ENCODE measurements around the gene GUCY2C. TPM values are rescaled to one million over a fixed set of nuclear protein-coding genes. Genes with fewer than 3 reads are reported as not detected.

GUCY2C gene
- total RNA-seq, 1 donor from 2014 or later, result not detected

DNA sequence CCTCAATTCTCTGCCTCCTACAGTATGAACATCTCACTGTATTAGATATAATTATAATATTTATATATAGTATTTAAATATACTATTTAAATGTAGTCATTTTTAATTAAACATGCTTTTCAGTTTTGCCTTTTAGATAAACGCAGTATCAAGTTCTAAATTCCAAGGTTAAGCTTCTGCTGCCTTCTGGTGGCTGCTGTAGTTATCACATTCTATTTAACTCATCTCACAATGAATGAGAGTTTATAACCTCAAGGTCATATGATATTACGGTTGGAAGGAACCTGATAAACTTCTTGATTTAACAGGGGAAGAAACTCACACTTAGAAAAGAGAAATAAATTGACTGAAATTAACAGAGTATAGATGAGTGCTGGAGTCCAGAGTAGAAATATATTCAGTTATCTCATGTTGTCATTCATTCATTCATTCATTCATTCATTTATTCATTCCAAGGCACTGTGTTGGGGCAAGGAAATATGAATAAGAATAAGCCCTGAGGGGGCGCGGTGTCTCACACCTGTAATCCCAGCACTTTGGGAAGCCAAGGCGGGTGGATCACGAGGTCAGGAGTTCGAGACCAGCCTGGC is 31.9 kb downstream of the GUCY2C start:
- TF ChIP-seq, protein P1, sequence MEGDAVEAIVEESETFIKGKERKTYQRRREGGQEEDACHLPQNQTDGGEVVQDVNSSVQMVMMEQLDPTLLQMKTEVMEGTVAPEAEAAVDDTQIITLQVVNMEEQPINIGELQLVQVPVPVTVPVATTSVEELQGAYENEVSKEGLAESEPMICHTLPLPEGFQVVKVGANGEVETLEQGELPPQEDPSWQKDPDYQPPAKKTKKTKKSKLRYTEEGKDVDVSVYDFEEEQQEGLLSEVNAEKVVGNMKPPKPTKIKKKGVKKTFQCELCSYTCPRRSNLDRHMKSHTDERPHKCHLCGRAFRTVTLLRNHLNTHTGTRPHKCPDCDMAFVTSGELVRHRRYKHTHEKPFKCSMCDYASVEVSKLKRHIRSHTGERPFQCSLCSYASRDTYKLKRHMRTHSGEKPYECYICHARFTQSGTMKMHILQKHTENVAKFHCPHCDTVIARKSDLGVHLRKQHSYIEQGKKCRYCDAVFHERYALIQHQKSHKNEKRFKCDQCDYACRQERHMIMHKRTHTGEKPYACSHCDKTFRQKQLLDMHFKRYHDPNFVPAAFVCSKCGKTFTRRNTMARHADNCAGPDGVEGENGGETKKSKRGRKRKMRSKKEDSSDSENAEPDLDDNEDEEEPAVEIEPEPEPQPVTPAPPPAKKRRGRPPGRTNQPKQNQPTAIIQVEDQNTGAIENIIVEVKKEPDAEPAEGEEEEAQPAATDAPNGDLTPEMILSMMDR (conservative IDR thresholded peaks at IDR 0.05), result peak; percentile 88
- no peaks in the 10 kb centered on the region for H3K4me1 Mint-ChIP-seq
- no peaks in the 10 kb centered on the region for H3K9me3 Mint-ChIP-seq
- no peak overlapping the region for H3K4me3 Mint-ChIP-seq
- no peak overlapping the region for H3K27ac Mint-ChIP-seq (ENCODE audit: unreplicated experiment)
- H3K36me3 Mint-ChIP-seq (ENCODE audit: low read depth), result no peaks in the 10 kb centered on the region
- H3K27me3 Mint-ChIP-seq (ENCODE audit: low read depth), result no peaks in the 10 kb centered on the region
- DNase-seq (ENCODE audit: low read depth, low spot score), result no peak

- Mint-ChIP-seq H3K9me3 (no peaks in the 10 kb centered on the region), H3K27ac (ENCODE audit: unreplicated experiment) (no peak overlapping the region), H3K4me1 (no peaks in the 10 kb centered on the region), H3K27me3 (ENCODE audit: low read depth) (no peaks in the 10 kb centered on the region), H3K4me3 (no peak overlapping the region), H3K36me3 (ENCODE audit: low read depth) (no peaks in the 10 kb centered on the region)
- DNase-seq (ENCODE audit: low read depth, low spot score), result no peak
- TF ChIP-seq, protein P1 (conservative IDR thresholded peaks at IDR 0.05), result no peak
Observed at GRCh38 chr12:14663002-14663401, 33.4 kb downstream of the GUCY2C start.

DNA sequence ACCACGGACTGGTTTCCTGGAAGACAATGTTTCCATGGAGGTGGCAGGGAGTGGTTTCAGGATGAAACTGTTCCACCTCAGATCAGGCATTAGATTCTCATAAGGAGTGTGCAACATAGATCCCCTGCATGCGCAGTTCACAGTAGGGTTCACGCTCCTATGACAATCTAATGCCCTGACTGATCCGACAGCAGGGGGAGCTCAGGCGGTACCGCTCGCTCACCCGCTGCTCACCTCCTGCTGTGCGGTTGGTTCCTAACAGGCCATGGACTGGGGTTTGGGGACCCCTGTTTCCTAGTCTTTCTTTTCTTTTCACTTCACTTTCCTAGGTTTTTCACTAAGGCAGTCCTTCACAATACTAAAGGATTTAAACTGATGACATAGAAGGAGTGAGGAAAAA is 39.6 kb downstream of the GUCY2C start:
- TF ChIP-seq, protein P1 (conservative IDR thresholded peaks at IDR 0.05), result no peak
- no peaks in the 10 kb centered on the region for H3K27me3 Mint-ChIP-seq (ENCODE audit: low read depth)
- no peaks in the 10 kb centered on the region for H3K36me3 Mint-ChIP-seq (ENCODE audit: low read depth)
- DNase-seq (ENCODE audit: low read depth, low spot score), result no peak
- no peak overlapping the region for H3K4me3 Mint-ChIP-seq
- peaks cover 9% of the 10 kb centered on the region for H3K4me1 Mint-ChIP-seq
- no peaks in the 10 kb centered on the region for H3K9me3 Mint-ChIP-seq
- H3K27ac Mint-ChIP-seq (ENCODE audit: unreplicated experiment), result no peak overlapping the region

DNA sequence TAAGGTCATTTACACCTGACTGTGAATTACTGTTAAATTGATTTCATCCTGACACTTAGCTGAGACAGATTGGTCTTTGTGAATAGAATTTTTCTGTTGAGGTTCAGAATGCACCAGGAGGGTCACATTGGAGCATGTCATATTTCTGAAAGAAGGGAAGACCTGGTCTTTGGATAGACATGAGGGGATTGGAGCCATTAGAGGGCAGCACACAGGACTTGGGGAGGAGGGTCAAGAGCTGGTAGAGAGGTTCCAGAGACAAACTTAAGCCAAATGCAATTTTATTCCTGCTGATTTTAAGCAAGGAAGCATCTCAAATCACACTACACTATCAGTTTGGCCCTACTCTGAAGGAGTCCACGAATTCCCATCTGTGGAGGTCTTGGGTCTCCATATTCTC is 41.1 kb downstream of the GUCY2C start:
- DNase-seq (ENCODE audit: low read depth, low spot score), result no peak
- Mint-ChIP-seq H3K9me3 (no peaks in the 10 kb centered on the region), H3K4me1 (peaks cover 9% of the 10 kb centered on the region), H3K36me3 (ENCODE audit: low read depth) (no peaks in the 10 kb centered on the region), H3K27ac (ENCODE audit: unreplicated experiment) (no peak overlapping the region), H3K4me3 (no peak overlapping the region), H3K27me3 (ENCODE audit: low read depth) (no peaks in the 10 kb centered on the region)
- TF ChIP-seq, protein P1 (conservative IDR thresholded peaks at IDR 0.05), result no peak

DNA sequence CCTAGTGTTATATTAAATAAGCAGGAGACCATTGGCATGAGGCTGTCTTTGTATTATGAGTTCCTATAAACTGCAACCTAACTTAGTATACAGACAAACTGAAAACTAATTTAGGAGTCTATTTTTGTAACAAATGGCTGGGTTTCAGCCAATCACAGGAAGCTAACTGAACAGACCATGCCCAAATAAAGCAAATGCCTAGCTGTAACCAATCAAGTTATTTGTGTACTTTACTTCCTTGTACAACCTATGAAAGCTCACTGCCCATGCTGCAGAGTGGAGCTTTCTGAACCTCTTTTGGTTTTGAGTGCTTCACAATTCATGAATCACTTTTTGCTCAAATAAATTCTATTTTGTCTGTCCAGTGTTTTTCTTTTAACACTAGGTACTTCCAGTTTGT is 41.6 kb downstream of the GUCY2C start:
- Mint-ChIP-seq H3K4me1 (peaks cover 9% of the 10 kb centered on the region), H3K9me3 (no peaks in the 10 kb centered on the region), H3K4me3 (no peak overlapping the region), H3K27ac (ENCODE audit: unreplicated experiment) (no peak overlapping the region), H3K36me3 (ENCODE audit: low read depth) (no peaks in the 10 kb centered on the region), H3K27me3 (ENCODE audit: low read depth) (no peaks in the 10 kb centered on the region)
- TF ChIP-seq, protein P1 (conservative IDR thresholded peaks at IDR 0.05), result no peak
- DNase-seq (ENCODE audit: low read depth, low spot score), result no peak
